ENCODE results near the gene EAF1.

- no peak for TF ChIP-seq CTCF (IDR thresholded peaks at IDR 0.05)
- TF ChIP-seq POLR2A (IDR thresholded peaks at IDR 0.05): no peak
Observed at GRCh38 chr3:15420871-15421270, 6.5 kb upstream of the EAF1 start.
